SK-N-SH treated with all-trans-retinoic acid at 6 μM for 48 hours (cell line): ENCODE measurements around the gene TRABD2B.

Experiments used
- ARNTL ChIP-seq: fragments of 450-650 bp; formaldehyde crosslinking; IDR thresholded peaks from 2 replicates; pipeline ENCODE4 v1.5.0; 2020; ENCODE audit warnings: low read depth, mild to moderate bottlenecking, moderate library complexity, borderline replicate concordance
- CREB5 ChIP-seq: fragments of 250-450 bp; sonication (Bioruptor Pico); IDR thresholded peaks from 2 replicates; pipeline ENCODE4 v1.5.1; 2020; ENCODE audit warnings: low read depth, mild to moderate bottlenecking, moderate library complexity
- CSDC2 ChIP-seq: fragments of 250-450 bp; sonication (Bioruptor Pico); IDR thresholded peaks from 2 replicates; pipeline ENCODE4 v1.5.0; 2020; ENCODE audit warnings: mild to moderate bottlenecking, moderate library complexity
- CSRNP3 ChIP-seq: fragments of 250-450 bp; sonication (Bioruptor Pico); IDR thresholded peaks from 2 replicates; pipeline ENCODE4 v1.5.1; 2021; ENCODE audit warnings: mild to moderate bottlenecking, moderate library complexity
- GLIS3 ChIP-seq: fragments of 250-450 bp; sonication (Bioruptor Pico); IDR thresholded peaks from 2 replicates; pipeline ENCODE4 v1.5.0; 2020; ENCODE audit warnings: mild to moderate bottlenecking, moderate library complexity
- ISL1 ChIP-seq: fragments of 250-450 bp; sonication (Bioruptor Pico); IDR thresholded peaks from 2 replicates; pipeline ENCODE4 v2.1.2; 2022; ENCODE audit warnings: mild to moderate bottlenecking, moderate library complexity
- PATZ1 ChIP-seq: fragments of 250-450 bp; sonication (Bioruptor Pico); IDR thresholded peaks from 2 replicates; pipeline ENCODE4 v1.8.0; 2020; ENCODE audit warnings: mild to moderate bottlenecking, moderate library complexity, borderline replicate concordance
- PPARA ChIP-seq: fragments of 250-450 bp; sonication (Bioruptor Pico); IDR thresholded peaks from 2 replicates; pipeline ENCODE4 v1.5.0; 2020; ENCODE audit warnings: mild to moderate bottlenecking, borderline replicate concordance
- RARB ChIP-seq: fragments of 250-450 bp; sonication (Bioruptor Pico); IDR thresholded peaks from 2 replicates; pipeline ENCODE4 v1.8.0; 2021; ENCODE audit warnings: mild to moderate bottlenecking, moderate library complexity
- ZC3H10 ChIP-seq: fragments of 250-450 bp; sonication (Bioruptor Pico); IDR thresholded peaks from 2 replicates; pipeline ENCODE4 v1.5.1; 2021; ENCODE audit warnings: mild to moderate bottlenecking, moderate library complexity
- ZFP3 ChIP-seq: fragments of 250-450 bp; sonication (Bioruptor Pico); IDR thresholded peaks from 2 replicates; pipeline ENCODE4 v1.5.0; 2020; ENCODE audit warnings: mild to moderate bottlenecking, moderate library complexity
- ZFP30 ChIP-seq: fragments of 450-650 bp; formaldehyde crosslinking; IDR thresholded peaks from 2 replicates; pipeline ENCODE4 v1.5.0; 2022; ENCODE audit warnings: mild to moderate bottlenecking, moderate library complexity
- TF ChIP-seq, protein P1 (sequence below): fragments of 250-450 bp; sonication (Bioruptor Pico); IDR thresholded peaks from 2 replicates; pipeline ENCODE4 v1.5.0; 2020; ENCODE audit warnings: mild to moderate bottlenecking, moderate library complexity

- no peak for TF ChIP-seq ISL1 (CRISPR knock-in tag)
- TF ChIP-seq, protein P1, sequence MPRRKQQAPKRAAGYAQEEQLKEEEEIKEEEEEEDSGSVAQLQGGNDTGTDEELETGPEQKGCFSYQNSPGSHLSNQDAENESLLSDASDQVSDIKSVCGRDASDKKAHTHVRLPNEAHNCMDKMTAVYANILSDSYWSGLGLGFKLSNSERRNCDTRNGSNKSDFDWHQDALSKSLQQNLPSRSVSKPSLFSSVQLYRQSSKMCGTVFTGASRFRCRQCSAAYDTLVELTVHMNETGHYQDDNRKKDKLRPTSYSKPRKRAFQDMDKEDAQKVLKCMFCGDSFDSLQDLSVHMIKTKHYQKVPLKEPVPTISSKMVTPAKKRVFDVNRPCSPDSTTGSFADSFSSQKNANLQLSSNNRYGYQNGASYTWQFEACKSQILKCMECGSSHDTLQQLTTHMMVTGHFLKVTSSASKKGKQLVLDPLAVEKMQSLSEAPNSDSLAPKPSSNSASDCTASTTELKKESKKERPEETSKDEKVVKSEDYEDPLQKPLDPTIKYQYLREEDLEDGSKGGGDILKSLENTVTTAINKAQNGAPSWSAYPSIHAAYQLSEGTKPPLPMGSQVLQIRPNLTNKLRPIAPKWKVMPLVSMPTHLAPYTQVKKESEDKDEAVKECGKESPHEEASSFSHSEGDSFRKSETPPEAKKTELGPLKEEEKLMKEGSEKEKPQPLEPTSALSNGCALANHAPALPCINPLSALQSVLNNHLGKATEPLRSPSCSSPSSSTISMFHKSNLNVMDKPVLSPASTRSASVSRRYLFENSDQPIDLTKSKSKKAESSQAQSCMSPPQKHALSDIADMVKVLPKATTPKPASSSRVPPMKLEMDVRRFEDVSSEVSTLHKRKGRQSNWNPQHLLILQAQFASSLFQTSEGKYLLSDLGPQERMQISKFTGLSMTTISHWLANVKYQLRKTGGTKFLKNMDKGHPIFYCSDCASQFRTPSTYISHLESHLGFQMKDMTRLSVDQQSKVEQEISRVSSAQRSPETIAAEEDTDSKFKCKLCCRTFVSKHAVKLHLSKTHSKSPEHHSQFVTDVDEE (CRISPR knock-in tag), result no peak
- no peak for TF ChIP-seq PPARA (CRISPR knock-in tag)
- no peak for TF ChIP-seq ZFP30 (CRISPR knock-in tag)
- TF ChIP-seq ZFP3 (CRISPR knock-in tag), result no peak
- no peak for TF ChIP-seq CSDC2
- TF ChIP-seq GLIS3 (CRISPR knock-in tag), result no peak
- TF ChIP-seq CREB5 (CRISPR knock-in tag), result no peak
- no peak for TF ChIP-seq RARB
- no peak for TF ChIP-seq PATZ1 (CRISPR knock-in tag)
- TF ChIP-seq ZC3H10 (CRISPR knock-in tag), result no peak
- no peak for TF ChIP-seq CSRNP3 (CRISPR knock-in tag)
- no peak for TF ChIP-seq ARNTL (CRISPR knock-in tag)
These were observed 269.5 kb downstream of the TRABD2B start for GRCh38 chr1:47727697-47728085.
